Stimulated activated naive CD4-positive, alpha-beta T cell treated with Interleukin-2 at 50 U/mL for 16 hours (primary cell): ENCODE measurements around the gene KRTAP10-5.

Experiments
- DNase-seq: peaks from one replicate; lab custom pipeline; 2025; lab: John Stamatoyannopoulos, UW

The KRTAP10-5 gene

GRCh38 chr21:44549525-44550211 lies 30.7 kb downstream of the KRTAP10-5 start:
- DNase-seq = no peak

GRCh38 chr21:44548922-44549321 lies 31.5 kb downstream of the KRTAP10-5 start:
- DNase-seq = no peak

GRCh38 chr21:44548381-44548780 lies 32.0 kb downstream of the KRTAP10-5 start:
- DNase-seq = no peak

- DNase-seq = no peak
Observed at GRCh38 chr21:44547656-44548331, 32.6 kb downstream of the KRTAP10-5 start.

GRCh38 chr21:44544566-44544965 lies 35.8 kb downstream of the KRTAP10-5 start:
- no peak for DNase-seq

- DNase-seq = no peak
Observed at GRCh38 chr21:44542716-44543115, 37.7 kb downstream of the KRTAP10-5 start.

GRCh38 chr21:44540741-44541288 lies 39.6 kb downstream of the KRTAP10-5 start:
- DNase-seq = no peak

GRCh38 chr21:44539991-44540666 lies 40.3 kb downstream of the KRTAP10-5 start, which contains the start of gene KRTAP10-1:
Gene KRTAP10-1 (minus strand): TSS chr21:44540195. CDS start chr21:44540150, 45 bp downstream.
- DNase-seq = no peak

GRCh38 chr21:44539046-44539445 lies 41.4 kb downstream of the KRTAP10-5 start:
- DNase-seq = no peak

- no peak for DNase-seq
Observed at GRCh38 chr21:44537930-44538911, 42.2 kb downstream of the KRTAP10-5 start.

- no peak for DNase-seq
Observed at GRCh38 chr21:44535963-44536362, 44.4 kb downstream of the KRTAP10-5 start.

- DNase-seq = no peak
Observed at GRCh38 chr21:44534688-44535087, 45.7 kb downstream of the KRTAP10-5 start.

- no peak for DNase-seq
Observed at GRCh38 chr21:44533891-44534627, 46.3 kb downstream of the KRTAP10-5 start.

- DNase-seq = no peak
Observed at GRCh38 chr21:44533121-44533890, 47.1 kb downstream of the KRTAP10-5 start.

GRCh38 chr21:44532712-44533111 lies 47.7 kb downstream of the KRTAP10-5 start:
- no peak for DNase-seq

- DNase-seq = no peak
Observed at GRCh38 chr21:44531606-44532564, 48.5 kb downstream of the KRTAP10-5 start.

- no peak for DNase-seq
Observed at GRCh38 chr21:44530903-44531605, 49.4 kb downstream of the KRTAP10-5 start.
